ENCODE results near the gene PLXNA2. TPM values are rescaled to one million over a fixed set of nuclear protein-coding genes. Genes with fewer than 3 reads are reported as not detected.

PLXNA2 gene
- total RNA-seq, 1 experiment from 2014 or later = 69.7 TPM

GRCh38 chr1:208043691-208044181, 200.4 kb downstream of the PLXNA2 start:
- Mint-ChIP-seq H3K9me3 (ENCODE audit: unreplicated experiment) (no peaks in the 10 kb centered on the region), H3K27ac (ENCODE audit: low read depth, unreplicated experiment) (no peak overlapping the region), H3K27me3 (ENCODE audit: insufficient read depth, unreplicated experiment) (no peaks in the 10 kb centered on the region), H3K4me1 (ENCODE audit: insufficient read depth, unreplicated experiment) (peaks cover 12% of the 10 kb centered on the region), H3K36me3 (ENCODE audit: insufficient read depth, unreplicated experiment) (peaks cover 39% of the 10 kb centered on the region), H3K4me3 (ENCODE audit: unreplicated experiment) (no peak overlapping the region)
- TF ChIP-seq CTCF (IDR thresholded peaks at IDR 0.05; ENCODE audit: unreplicated experiment) = no peak
- no peak for DNase-seq (ENCODE audit: unreplicated experiment)
- POLR2A ChIA-PET = interaction anchor here (0.6 to 0.8 kb wide), 3 partner anchors 35 to 1125 kb away, joined by 3 to 5 read pairs (median 3); no protein-coding TSS in a partner anchor
- CTCF ChIA-PET = interaction anchor here (0.9 to 16.5 kb wide), 7 partner anchors 11 to 198 kb away, joined by 3 to 347 read pairs (median 7); partner anchors contain the start of gene PLXNA2
- intact Hi-C loops (cut with micrococcal nuclease) = no loop called here
- BruUV-seq (replicated peaks) = no TSS peak

GRCh38 chr1:208042868-208043267, 201.3 kb downstream of the PLXNA2 start:
- POLR2A ChIA-PET = interaction anchor here (0.6 to 1.2 kb wide), 4 partner anchors 15 to 1126 kb away, joined by 3 to 4 read pairs (median 3); no protein-coding TSS in a partner anchor
- CTCF ChIA-PET = interaction anchor here (0.9 to 16.5 kb wide), 7 partner anchors 12 to 199 kb away, joined by 3 to 347 read pairs (median 8); partner anchors contain the start of gene PLXNA2
- Mint-ChIP-seq H3K36me3 (ENCODE audit: insufficient read depth, unreplicated experiment) (peaks cover 40% of the 10 kb centered on the region), H3K4me3 (ENCODE audit: unreplicated experiment) (no peak overlapping the region), H3K27me3 (ENCODE audit: insufficient read depth, unreplicated experiment) (no peaks in the 10 kb centered on the region), H3K4me1 (ENCODE audit: insufficient read depth, unreplicated experiment) (peaks cover 12% of the 10 kb centered on the region), H3K9me3 (ENCODE audit: unreplicated experiment) (no peaks in the 10 kb centered on the region), H3K27ac (ENCODE audit: low read depth, unreplicated experiment) (no peak overlapping the region)
- TF ChIP-seq CTCF (IDR thresholded peaks at IDR 0.05; ENCODE audit: unreplicated experiment) = no peak
- no peak for DNase-seq (ENCODE audit: unreplicated experiment)
- intact Hi-C loops (cut with micrococcal nuclease) = no loop called here
- BruUV-seq (replicated peaks) = no TSS peak

GRCh38 chr1:208042041-208042615, 202.1 kb downstream of the PLXNA2 start:
- Mint-ChIP-seq H3K4me3 (ENCODE audit: unreplicated experiment) (no peak overlapping the region), H3K4me1 (ENCODE audit: insufficient read depth, unreplicated experiment) (peaks cover 8% of the 10 kb centered on the region), H3K36me3 (ENCODE audit: insufficient read depth, unreplicated experiment) (peaks cover 48% of the 10 kb centered on the region), H3K27ac (ENCODE audit: low read depth, unreplicated experiment) (no peak overlapping the region), H3K9me3 (ENCODE audit: unreplicated experiment) (no peaks in the 10 kb centered on the region), H3K27me3 (ENCODE audit: insufficient read depth, unreplicated experiment) (no peaks in the 10 kb centered on the region)
- TF ChIP-seq CTCF (IDR thresholded peaks at IDR 0.05; ENCODE audit: unreplicated experiment) = no peak
- intact Hi-C loops (cut with micrococcal nuclease) = no loop called here
- no peak for DNase-seq (ENCODE audit: unreplicated experiment)
- ChIA-PET POLR2A (interaction anchor here (1.2 to 1.5 kb wide), 2 partner anchors 14 to 20 kb away, joined by 4 to 5 read pairs; no protein-coding TSS in a partner anchor), CTCF (interaction anchor here (0.6 to 16.5 kb wide), 12 partner anchors 11 to 563 kb away, joined by 3 to 347 read pairs (median 6); partner anchors contain the start of gene PLXNA2)
- no TSS peak for BruUV-seq (replicated peaks)

GRCh38 chr1:208041505-208041904, 202.7 kb downstream of the PLXNA2 start:
- no TSS peak for BruUV-seq (replicated peaks)
- no peak for TF ChIP-seq CTCF (IDR thresholded peaks at IDR 0.05; ENCODE audit: unreplicated experiment)
- ChIA-PET CTCF (interaction anchor here (0.5 to 16.5 kb wide), 9 partner anchors 11 to 962 kb away, joined by 3 to 347 read pairs (median 5); partner anchors contain the start of gene PLXNA2), POLR2A (interaction anchor here (0.8 to 1.5 kb wide), 3 partner anchors 13 to 29 kb away, joined by 3 to 5 read pairs (median 4); no protein-coding TSS in a partner anchor)
- Mint-ChIP-seq H3K27me3 (ENCODE audit: insufficient read depth, unreplicated experiment) (no peaks in the 10 kb centered on the region), H3K27ac (ENCODE audit: low read depth, unreplicated experiment) (no peak overlapping the region), H3K4me1 (ENCODE audit: insufficient read depth, unreplicated experiment) (peaks cover 3% of the 10 kb centered on the region), H3K9me3 (ENCODE audit: unreplicated experiment) (no peaks in the 10 kb centered on the region), H3K36me3 (ENCODE audit: insufficient read depth, unreplicated experiment) (peaks cover 51% of the 10 kb centered on the region), H3K4me3 (ENCODE audit: unreplicated experiment) (no peak overlapping the region)
- no peak for DNase-seq (ENCODE audit: unreplicated experiment)
- intact Hi-C loops (cut with micrococcal nuclease) = no loop called here
